Activated CD8-positive, alpha-beta T cell treated with anti-CD3 and anti-CD28 coated beads, Interleukin-2, amount 10 ng/mL, durations not matched to agents 7 days and 5 days (primary cell): ENCODE measurements around the gene NAA15. TPM values are rescaled to one million over a fixed set of nuclear protein-coding genes. Genes with fewer than 3 reads are reported as not detected.

Experiments used
- ATAC-seq: fragments of 150-1000 bp; cut with Tn5 transposase; one replicate; pipeline ENCODE4 v1.10.0; 2021; ENCODE audit warnings: moderate library complexity
- CTCF ChIA-PET: fragments of 350-600 bp; sonication (Branson Sonifier 250); formaldehyde crosslinking; loops from one replicate; lab custom pipeline; 2021; ENCODE audit warnings: antibody characterized with exemption; lab: Charles Lee
- POLR2A ChIA-PET: fragments of 350-600 bp; sonication (Branson Sonifier 250); formaldehyde crosslinking; loops from one replicate; lab custom pipeline; 2021; ENCODE audit warnings: antibody characterized with exemption; lab: Charles Lee
- DNase-seq: peaks from one replicate; pipeline ENCODE4 v3.0.0-alpha.2; 2020
- H3K27ac Mint-ChIP-seq: one replicate; pipeline ENCODE4 v1.8.0; 2021; ENCODE audit warnings: mild to moderate bottlenecking, mixed read lengths
- H3K27me3 Mint-ChIP-seq: one replicate; pipeline ENCODE4 v1.8.0; 2021; ENCODE audit warnings: low read depth, mixed read lengths
- H3K36me3 Mint-ChIP-seq: one replicate; pipeline ENCODE4 v1.8.0; 2021; ENCODE audit warnings: low read depth, mixed read lengths
- H3K4me1 Mint-ChIP-seq: one replicate; pipeline ENCODE4 v1.8.0; 2021; ENCODE audit warnings: low read depth, mixed read lengths
- H3K4me3 Mint-ChIP-seq: one replicate; pipeline ENCODE4 v1.8.0; 2021; ENCODE audit warnings: mild to moderate bottlenecking, mixed read lengths
- H3K9me3 Mint-ChIP-seq: one replicate; pipeline ENCODE4 v1.8.0; 2022; ENCODE audit warnings: mixed read lengths; ENCODE audit not compliant: insufficient read depth
- total RNA-seq, 2 experiments: library from RNA; stranded (reverse); gene quantifications; one replicate each; pipeline ENCODE4 v1.2.3, GENCODE V29; 2021

NAA15 gene
- total RNA-seq, 2 experiments from 2014 or later = 61.2 to 66.2 TPM

GRCh38 chr4:139275281-139275735, 26.0 kb upstream of the NAA15 start:
- ATAC-seq = no peak
- no peak for DNase-seq
- Mint-ChIP-seq H3K4me1 (peaks cover 20% of the 10 kb centered on the region), H3K36me3 (no peaks in the 10 kb centered on the region), H3K27me3 (peaks cover 33% of the 10 kb centered on the region), H3K9me3 (no peaks in the 10 kb centered on the region), H3K4me3 (no peak overlapping the region), H3K27ac (no peak overlapping the region)
- ChIA-PET POLR2A (no interaction called here), CTCF (interaction anchor here (0.6 to 1.7 kb wide), 4 partner anchors 20 to 245 kb away, joined by 3 to 6 read pairs (median 4); no protein-coding TSS in a partner anchor)

GRCh38 chr4:139278485-139278884, 22.8 kb upstream of the NAA15 start:
- H3K9me3 Mint-ChIP-seq = no peaks in the 10 kb centered on the region
- H3K27me3 Mint-ChIP-seq = peaks cover 46% of the 10 kb centered on the region
- DNase-seq = no peak
- no peak for ATAC-seq
- peaks cover 22% of the 10 kb centered on the region for H3K4me1 Mint-ChIP-seq
- no peak overlapping the region for H3K27ac Mint-ChIP-seq
- CTCF ChIA-PET = no interaction called here
- POLR2A ChIA-PET = no interaction called here
- no peak overlapping the region for H3K4me3 Mint-ChIP-seq
- H3K36me3 Mint-ChIP-seq = no peaks in the 10 kb centered on the region

GRCh38 chr4:139278912-139279759, 22.2 kb upstream of the NAA15 start:
- ChIA-PET POLR2A (no interaction called here), CTCF (interaction anchor here (1.2 kb wide), 1 partner anchor 13 kb away, joined by 3 read pairs; no protein-coding TSS in a partner anchor)
- no peak overlapping the region for H3K27ac Mint-ChIP-seq
- peaks cover 22% of the 10 kb centered on the region for H3K4me1 Mint-ChIP-seq
- H3K27me3 Mint-ChIP-seq = peaks cover 46% of the 10 kb centered on the region
- no peaks in the 10 kb centered on the region for H3K9me3 Mint-ChIP-seq
- no peaks in the 10 kb centered on the region for H3K36me3 Mint-ChIP-seq
- peak overlapping the region; percentile 70 for H3K4me3 Mint-ChIP-seq
- DNase-seq = no peak
- ATAC-seq = peak; percentile 55

GRCh38 chr4:139279760-139280620, 21.3 kb upstream of the NAA15 start, which contains the start of gene MGARP:
Gene MGARP (minus strand): TSS chr4:139280225. CDS start chr4:139280158, 67 bp downstream.
- POLR2A ChIA-PET = no interaction called here
- Mint-ChIP-seq H3K27me3 (peaks cover 45% of the 10 kb centered on the region), H3K36me3 (no peaks in the 10 kb centered on the region), H3K9me3 (no peaks in the 10 kb centered on the region), H3K4me3 (peak within 1 kb of the TSS; percentile 70), H3K4me1 (peaks cover 22% of the 10 kb centered on the region), H3K27ac (no peak within 1 kb of the TSS)
- CTCF ChIA-PET = interaction anchor here (1.0 to 1.2 kb wide), 2 partner anchors 14 to 52 kb away, joined by 3 to 4 read pairs; no protein-coding TSS in a partner anchor
- DNase-seq (no peak), ATAC-seq (peak; percentile 76)

GRCh38 chr4:139282065-139282720, 19.1 kb upstream of the NAA15 start:
- CTCF ChIA-PET = interaction anchor here (1.2 kb wide), 1 partner anchor 16 kb away, joined by 6 read pairs; no protein-coding TSS in a partner anchor
- Mint-ChIP-seq H3K4me1 (peaks cover 22% of the 10 kb centered on the region), H3K27me3 (peaks cover 32% of the 10 kb centered on the region)

GRCh38 chr4:139282721-139283075, 18.6 kb upstream of the NAA15 start:
- CTCF ChIA-PET = interaction anchor here (1.2 kb wide), 1 partner anchor 17 kb away, joined by 6 read pairs; no protein-coding TSS in a partner anchor
- Mint-ChIP-seq H3K27me3 (peaks cover 29% of the 10 kb centered on the region), H3K4me1 (peaks cover 22% of the 10 kb centered on the region), H3K27ac (no peak overlapping the region), H3K36me3 (peaks cover 4% of the 10 kb centered on the region), H3K9me3 (peaks cover 5% of the 10 kb centered on the region), H3K4me3 (no peak overlapping the region)
- no peak for ATAC-seq
- no peak for DNase-seq
- POLR2A ChIA-PET = no interaction called here

More at GRCh38 chr4:139282065-139282720, 19.1 kb upstream of the NAA15 start:
- Mint-ChIP-seq H3K9me3 (peaks cover 5% of the 10 kb centered on the region), H3K27ac (no peak overlapping the region), H3K36me3 (peaks cover 4% of the 10 kb centered on the region), H3K4me3 (no peak overlapping the region)
- POLR2A ChIA-PET = interaction anchor here (0.7 kb wide), 2 partner anchors 14 to 18 kb away, joined by 3 to 7 read pairs; no protein-coding TSS in a partner anchor
- no peak for ATAC-seq
- no peak for DNase-seq

GRCh38 chr4:139286186-139286698, 15.1 kb upstream of the NAA15 start:
- ATAC-seq (no peak), DNase-seq (no peak)
- peaks cover 22% of the 10 kb centered on the region for H3K36me3 Mint-ChIP-seq
- CTCF ChIA-PET = interaction anchor here (1.1 to 1.2 kb wide), 2 partner anchors 10 to 20 kb away, joined by 3 to 4 read pairs; no protein-coding TSS in a partner anchor
- H3K27ac Mint-ChIP-seq = no peak overlapping the region
- H3K27me3 Mint-ChIP-seq = peaks cover 4% of the 10 kb centered on the region
- no peaks in the 10 kb centered on the region for H3K4me1 Mint-ChIP-seq
- H3K4me3 Mint-ChIP-seq = no peak overlapping the region
- POLR2A ChIA-PET = no interaction called here
- peaks cover 5% of the 10 kb centered on the region for H3K9me3 Mint-ChIP-seq

- ATAC-seq (peak; percentile 98), DNase-seq (peak; percentile 97)
- POLR2A ChIA-PET = interaction anchor here (0.6 to 3.1 kb wide), 10 partner anchors 10 to 265 kb away, joined by 3 to 13 read pairs (median 3); no protein-coding TSS in a partner anchor
- Mint-ChIP-seq H3K27ac (peak overlapping the region; percentile 96), H3K4me1 (peaks cover 40% of the 10 kb centered on the region), H3K4me3 (peak overlapping the region; percentile 94), H3K9me3 (no peaks in the 10 kb centered on the region), H3K36me3 (peaks cover 27% of the 10 kb centered on the region), H3K27me3 (no peaks in the 10 kb centered on the region)
- CTCF ChIA-PET = interaction anchor here (0.7 to 3.8 kb wide), 47 partner anchors 9 to 279 kb away, joined by 3 to 36 read pairs (median 4); no protein-coding TSS in a partner anchor
These were observed 5.9 kb upstream of the NAA15 start for GRCh38 chr4:139295206-139295941.

GRCh38 chr4:139295942-139296299, 5.4 kb upstream of the NAA15 start:
- CTCF ChIA-PET = interaction anchor here (0.7 to 3.8 kb wide), 47 partner anchors 10 to 279 kb away, joined by 3 to 36 read pairs (median 4); no protein-coding TSS in a partner anchor
- H3K36me3 Mint-ChIP-seq = peaks cover 26% of the 10 kb centered on the region
- POLR2A ChIA-PET = interaction anchor here (0.6 to 3.1 kb wide), 7 partner anchors 14 to 266 kb away, joined by 3 to 13 read pairs (median 6); no protein-coding TSS in a partner anchor
- H3K4me3 Mint-ChIP-seq = peak overlapping the region; percentile 94
- H3K27me3 Mint-ChIP-seq = no peaks in the 10 kb centered on the region
- H3K9me3 Mint-ChIP-seq = no peaks in the 10 kb centered on the region
- ATAC-seq (peak; percentile 2), DNase-seq (no peak)
- H3K4me1 Mint-ChIP-seq = peaks cover 43% of the 10 kb centered on the region
- H3K27ac Mint-ChIP-seq = peak overlapping the region; percentile 96

GRCh38 chr4:139297001-139297410, 4.3 kb upstream of the NAA15 start:
- Mint-ChIP-seq H3K4me1 (peaks cover 43% of the 10 kb centered on the region), H3K36me3 (peaks cover 27% of the 10 kb centered on the region), H3K9me3 (no peaks in the 10 kb centered on the region), H3K27ac (no peak overlapping the region), H3K4me3 (no peak overlapping the region), H3K27me3 (no peaks in the 10 kb centered on the region)
- ATAC-seq (no peak), DNase-seq (no peak)
- CTCF ChIA-PET = interaction anchor here (0.7 to 3.8 kb wide), 10 partner anchors 30 to 266 kb away, joined by 3 to 36 read pairs (median 10); no protein-coding TSS in a partner anchor
- POLR2A ChIA-PET = interaction anchor here (0.6 to 3.1 kb wide), 4 partner anchors 25 to 213 kb away, joined by 3 to 13 read pairs (median 6); no protein-coding TSS in a partner anchor
